ENCODE measurements around the gene SMTN.
A peak's percentile ranks its signal among the peaks of the same experiment; 100 is the strongest.

SMTN gene

GRCh38 chr22:31133911-31134310 is 52.8 kb downstream of the SMTN start:
- no peak for DNase-seq

- DNase-seq, result no peak
Observed at GRCh38 chr22:31134688-31135087, 53.6 kb downstream of the SMTN start.

- no peak for DNase-seq
Observed at GRCh38 chr22:31135706-31136105, 54.6 kb downstream of the SMTN start.

- DNase-seq, result no peak
Observed at GRCh38 chr22:31136155-31136554, 55.0 kb downstream of the SMTN start.

GRCh38 chr22:31136711-31137110 is 55.6 kb downstream of the SMTN start:
- no peak for DNase-seq

GRCh38 chr22:31137721-31138120 is 56.6 kb downstream of the SMTN start:
- no peak for DNase-seq

GRCh38 chr22:31138126-31138525 is 57.0 kb downstream of the SMTN start:
- DNase-seq, result no peak

- DNase-seq, result no peak
Observed at GRCh38 chr22:31139066-31139465, 57.9 kb downstream of the SMTN start.

GRCh38 chr22:31139866-31140716 is 59.0 kb downstream of the SMTN start, which contains the start of gene PLA2G3:
TSS of gene PLA2G3 (minus strand) at chr22:31140508. CDS start at chr22:31140354, 154 bp downstream.
- DNase-seq, result no peak

GRCh38 chr22:31140746-31141145 is 59.6 kb downstream of the SMTN start:
- no peak for DNase-seq

GRCh38 chr22:31141551-31141950 is 60.4 kb downstream of the SMTN start:
- no peak for DNase-seq

GRCh38 chr22:31142285-31142684 is 61.2 kb downstream of the SMTN start:
- no peak for DNase-seq

- no peak for DNase-seq
Observed at GRCh38 chr22:31143038-31143437, 61.9 kb downstream of the SMTN start.

- DNase-seq, result no peak
Observed at GRCh38 chr22:31143537-31143936, 62.4 kb downstream of the SMTN start.

- DNase-seq, result no peak
Observed at GRCh38 chr22:31144223-31144622, 63.1 kb downstream of the SMTN start.

GRCh38 chr22:31148488-31148887 is 67.4 kb downstream of the SMTN start:
- DNase-seq, result no peak

GRCh38 chr22:31148953-31149627 is 68.0 kb downstream of the SMTN start:
- peak; percentile 52 for DNase-seq

GRCh38 chr22:31150615-31151014 is 69.5 kb downstream of the SMTN start:
- DNase-seq, result no peak

- DNase-seq, result no peak
Observed at GRCh38 chr22:31151872-31152271, 70.8 kb downstream of the SMTN start.

GRCh38 chr22:31153357-31153756 is 72.2 kb downstream of the SMTN start:
- DNase-seq, result no peak
